Fibroblast of the aortic adventitia (primary cell): ENCODE data around the gene SLC35G1. TPM values are rescaled to one million over a fixed set of nuclear protein-coding genes. Genes with fewer than 3 reads are reported as not detected.
A peak's percentile ranks its signal among the peaks of the same experiment; 100 is the strongest.

Source experiments
- DNase-seq: peaks from one replicate; pipeline ENCODE4 v3.0.0-alpha.2; 2010; ENCODE audit warnings: low read depth
- H3K4me3 ChIP-seq: 2 replicates; pipeline ENCODE4 v1.5.1; 2011; ENCODE audit warnings: low read depth, mild to moderate bottlenecking, control low read depth, low read length, moderate library complexity
- total RNA-seq: library from RNA; depleted of rRNA; stranded (reverse); fragments of >200 nt; gene quantifications from 2 replicates; pipeline ENCODE4 v1.2.3, GENCODE V29; 2012; ENCODE audit warnings: low replicate concordance
- TF ChIP-seq, protein P1 (sequence below): IDR thresholded peaks from 2 replicates; pipeline ENCODE4 v1.5.1; 2011; ENCODE audit warnings: mild to moderate bottlenecking, low read length, control low read depth, inconsistent platforms; ENCODE audit not compliant: insufficient read depth

Gene SLC35G1
- total RNA-seq, 1 donor, result 6.2 TPM

- DNase-seq, result no peak
- TF ChIP-seq, protein P1, sequence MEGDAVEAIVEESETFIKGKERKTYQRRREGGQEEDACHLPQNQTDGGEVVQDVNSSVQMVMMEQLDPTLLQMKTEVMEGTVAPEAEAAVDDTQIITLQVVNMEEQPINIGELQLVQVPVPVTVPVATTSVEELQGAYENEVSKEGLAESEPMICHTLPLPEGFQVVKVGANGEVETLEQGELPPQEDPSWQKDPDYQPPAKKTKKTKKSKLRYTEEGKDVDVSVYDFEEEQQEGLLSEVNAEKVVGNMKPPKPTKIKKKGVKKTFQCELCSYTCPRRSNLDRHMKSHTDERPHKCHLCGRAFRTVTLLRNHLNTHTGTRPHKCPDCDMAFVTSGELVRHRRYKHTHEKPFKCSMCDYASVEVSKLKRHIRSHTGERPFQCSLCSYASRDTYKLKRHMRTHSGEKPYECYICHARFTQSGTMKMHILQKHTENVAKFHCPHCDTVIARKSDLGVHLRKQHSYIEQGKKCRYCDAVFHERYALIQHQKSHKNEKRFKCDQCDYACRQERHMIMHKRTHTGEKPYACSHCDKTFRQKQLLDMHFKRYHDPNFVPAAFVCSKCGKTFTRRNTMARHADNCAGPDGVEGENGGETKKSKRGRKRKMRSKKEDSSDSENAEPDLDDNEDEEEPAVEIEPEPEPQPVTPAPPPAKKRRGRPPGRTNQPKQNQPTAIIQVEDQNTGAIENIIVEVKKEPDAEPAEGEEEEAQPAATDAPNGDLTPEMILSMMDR, result no peak
Observed at GRCh38 chr10:93879273-93879672, 14.5 kb upstream of the SLC35G1 start.

DNA sequence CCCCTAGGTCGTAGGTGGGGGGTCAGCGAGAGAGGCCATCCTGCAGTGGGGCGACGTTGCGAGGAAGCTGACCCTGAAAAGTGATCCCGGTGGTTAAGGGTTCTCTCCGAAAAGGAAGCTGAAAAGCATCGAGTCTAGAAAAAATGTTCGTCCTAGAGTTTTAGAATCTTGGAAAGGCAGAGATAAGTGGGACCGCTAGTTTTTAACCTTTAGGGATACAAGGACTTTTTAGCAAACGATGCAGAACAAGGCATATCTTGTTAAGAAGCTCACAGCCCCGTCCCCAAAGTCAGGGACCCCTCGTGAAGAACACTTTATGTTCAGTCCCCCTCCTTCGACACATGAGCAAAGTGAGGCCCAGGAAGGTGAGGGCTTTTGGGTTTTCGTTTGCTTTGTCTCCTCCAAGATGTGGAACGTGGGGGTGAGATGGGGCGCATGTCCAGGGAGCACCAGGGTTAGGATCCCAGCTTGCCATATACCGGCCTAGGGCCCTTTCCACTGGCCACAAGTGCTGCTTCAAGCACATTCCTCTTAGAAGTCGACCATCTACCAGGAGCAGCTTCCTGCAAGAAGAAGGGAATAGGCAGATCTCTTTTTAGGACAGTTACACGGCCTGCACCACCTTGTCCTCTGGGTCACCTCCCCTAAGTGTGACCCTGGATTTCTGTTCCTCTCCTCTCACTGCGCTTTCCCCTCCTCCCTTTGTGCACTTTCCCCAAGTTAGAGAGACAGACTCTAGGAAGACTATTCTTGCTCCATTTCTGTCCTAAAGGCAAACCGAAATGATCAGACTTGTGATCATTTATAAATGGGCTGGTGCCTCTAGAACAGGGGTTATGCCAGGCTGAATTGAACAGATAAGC is 969 bp downstream of the SLC35G1 start:
- DNase-seq, result peak; percentile 31
- H3K4me3 ChIP-seq, result peak overlapping the region; percentile 84
- TF ChIP-seq, protein P1, result no peak

More at GRCh38 chr10:93879273-93879672, 14.5 kb upstream of the SLC35G1 start:
- H3K4me3 ChIP-seq, result no peak overlapping the region

DNA sequence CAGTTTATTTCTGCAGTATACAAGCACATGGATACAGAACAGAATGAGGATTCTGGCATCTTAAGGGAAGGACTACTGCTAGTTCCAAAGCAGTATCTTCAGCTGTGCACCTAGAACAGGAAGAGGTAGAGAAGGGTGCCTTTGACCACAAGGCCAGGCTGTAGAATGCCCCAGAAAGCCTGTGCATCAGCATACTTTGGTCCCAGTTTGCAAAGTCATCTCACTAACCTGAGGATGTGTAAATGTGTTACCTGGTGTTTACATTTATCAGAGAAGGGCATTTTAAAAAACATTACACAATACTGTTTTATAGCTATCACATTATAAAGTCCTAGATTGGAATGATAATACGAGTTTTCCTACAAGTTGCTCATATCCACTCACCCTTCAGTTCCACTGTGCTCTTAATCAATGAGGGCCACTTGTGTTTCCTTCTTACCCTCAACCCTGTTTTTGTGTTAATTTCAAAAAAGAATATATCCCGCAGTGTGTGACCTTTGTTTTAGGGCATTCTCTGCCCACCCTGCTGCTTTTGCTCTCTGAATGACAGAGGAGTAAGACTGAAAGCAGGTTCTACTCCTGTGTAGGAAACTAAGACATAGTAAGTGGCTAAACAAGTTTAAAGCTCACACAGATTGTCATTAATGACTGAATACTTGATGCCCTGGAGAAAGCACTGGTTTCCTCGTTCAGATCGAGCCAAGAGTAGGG is 3.4 kb downstream of the SLC35G1 start:
- no peak for DNase-seq
- TF ChIP-seq, protein P1, result no peak
- H3K4me3 ChIP-seq, result no peak overlapping the region

DNA sequence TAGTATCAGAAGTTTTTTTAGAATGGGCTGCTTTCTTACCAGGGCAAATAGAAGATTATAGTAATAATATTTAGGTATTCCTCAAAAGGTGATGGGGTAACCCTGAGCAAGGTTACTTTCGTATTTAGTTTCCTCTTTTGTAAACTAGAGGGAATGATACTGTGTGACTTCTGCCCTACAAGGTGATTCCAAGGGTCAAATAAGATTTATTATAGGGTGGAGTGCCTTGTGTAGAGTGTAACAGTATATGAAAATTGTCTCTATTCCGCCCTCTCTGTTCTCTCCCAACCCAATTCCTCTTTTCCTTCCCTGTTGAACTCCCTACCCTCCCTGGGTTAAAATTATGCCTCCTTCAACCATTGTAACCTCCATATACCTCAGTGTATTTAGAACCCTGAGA is 5.3 kb downstream of the SLC35G1 start:
- H3K4me3 ChIP-seq, result no peak overlapping the region
- DNase-seq, result no peak
- TF ChIP-seq, protein P1, result no peak

DNA sequence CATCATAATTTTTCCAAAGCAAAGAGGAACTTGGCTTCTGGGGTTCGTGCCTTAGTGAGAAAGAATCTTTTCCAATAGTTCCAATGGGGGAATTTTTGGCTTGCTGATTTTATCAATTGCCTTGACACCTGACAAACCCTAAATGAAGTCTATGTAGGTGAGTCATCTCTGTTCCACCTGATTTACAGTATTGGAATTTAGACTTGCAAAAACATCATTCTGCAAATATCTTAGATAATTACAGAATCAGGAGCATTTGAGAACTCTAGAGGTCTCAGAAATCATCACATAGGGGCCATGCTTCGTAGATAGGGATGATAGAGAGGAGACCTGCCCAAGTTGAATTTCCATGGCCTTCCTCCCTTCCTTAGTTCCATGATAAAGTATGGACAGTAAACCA is 9.3 kb downstream of the SLC35G1 start:
- no peak for DNase-seq
- no peak overlapping the region for H3K4me3 ChIP-seq
- TF ChIP-seq, protein P1, result no peak

- H3K4me3 ChIP-seq, result no peak overlapping the region
- TF ChIP-seq, protein P1, result no peak
- no peak for DNase-seq
Observed at GRCh38 chr10:93904901-93905300, 11.1 kb downstream of the SLC35G1 start.
